ENCODE results near the gene UGT1A9.

Gene UGT1A9

DNA sequence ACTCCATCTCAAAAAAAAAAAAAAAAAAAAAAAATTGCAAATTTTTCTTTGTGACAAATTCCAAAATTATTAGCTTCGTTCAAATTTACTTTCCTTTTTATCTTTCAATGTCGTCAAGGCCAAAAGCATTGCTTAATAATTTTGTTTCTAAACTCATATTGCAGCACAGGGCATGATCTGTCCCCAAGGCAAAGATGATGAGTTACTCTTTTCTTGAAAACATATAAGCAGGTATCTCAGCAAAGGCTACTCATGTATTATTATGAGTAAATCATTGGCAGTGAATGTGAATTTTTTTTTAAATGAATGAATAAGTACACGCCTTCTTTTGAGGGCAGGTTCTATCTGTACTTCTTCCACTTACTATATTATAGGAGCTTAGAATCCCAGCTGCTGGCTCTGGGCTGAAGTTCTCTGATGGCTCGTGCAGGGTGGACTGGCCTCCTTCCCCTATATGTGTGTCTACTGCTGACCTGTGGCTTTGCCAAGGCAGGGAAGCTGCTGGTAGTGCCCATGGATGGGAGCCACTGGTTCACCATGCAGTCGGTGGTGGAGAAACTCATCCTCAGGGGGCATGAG lies 9.9 kb downstream of the UGT1A9 start, which contains the start of gene UGT1A7:
Gene UGT1A7, plus strand, starts transcription at position 381 of the 579 bp plus-strand sequence. Its CDS starts 37 bp downstream, at position 418.
- Histone ChIP-seq H3K79me2 (ENCODE audit: insufficient read depth, low read length) (no peaks in the 10 kb centered on the region), H4K20me1 (ENCODE audit: low read depth, low read length) (no peaks in the 10 kb centered on the region), H3K9me2 (replicated peaks; ENCODE audit: insufficient read depth, low read length) (no peaks in the 10 kb centered on the region), H3K4me2 (ENCODE audit: low read depth, low read length, poor library complexity, severe bottlenecking) (no peak within 1 kb of the TSS), H3K27me3 (ENCODE audit: low read length) (no peaks in the 10 kb centered on the region), H3K4me3 (ENCODE audit: insufficient read depth, low read length, poor library complexity, severe bottlenecking) (no peak within 1 kb of the TSS), H3K36me3 (ENCODE audit: low read length) (no peaks in the 10 kb centered on the region), H3F3A (ENCODE audit: insufficient read depth) (no peaks in the 10 kb centered on the region), H2AFZ (ENCODE audit: low read depth, low read length, severe bottlenecking) (no peak within 1 kb of the TSS), H3K27ac (ENCODE audit: low read depth, low read length) (no peak within 1 kb of the TSS), H3K9ac (ENCODE audit: low read length) (no peak within 1 kb of the TSS), H3K9me3 (ENCODE audit: insufficient read depth, low read length) (no peaks in the 10 kb centered on the region)
- TF ChIP-seq CTCF (IDR thresholded peaks at IDR 0.05; ENCODE audit: insufficient read depth, low read length, poor library complexity, severe bottlenecking): no peak
- no peak for TF ChIP-seq EZH2phosphoT487 (conservative IDR thresholded peaks at IDR 0.05; ENCODE audit: low read length)

DNA sequence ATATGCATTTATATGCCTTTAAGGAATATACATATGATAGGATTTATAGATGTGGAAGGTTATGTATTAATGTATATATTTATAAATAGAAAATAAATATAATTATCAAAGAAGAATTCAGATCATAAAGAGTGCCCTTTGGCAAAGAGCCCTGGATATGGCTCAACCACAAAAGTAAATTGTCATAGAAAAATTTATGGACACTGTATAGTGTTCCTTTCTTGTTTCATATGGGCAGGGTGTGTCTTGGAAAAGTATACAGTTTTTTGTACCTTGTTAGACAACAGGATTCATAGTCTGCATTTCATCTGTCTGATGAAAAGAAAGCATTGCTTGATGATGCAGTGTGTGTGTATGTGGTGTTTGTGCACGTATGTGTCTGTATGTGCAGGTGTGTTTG lies 12.9 kb downstream of the UGT1A9 start:
- H3F3A ChIP-seq (ENCODE audit: insufficient read depth): no peaks in the 10 kb centered on the region
- no peak overlapping the region for H3K4me2 ChIP-seq (ENCODE audit: low read depth, low read length, poor library complexity, severe bottlenecking)
- no peaks in the 10 kb centered on the region for H3K9me2 ChIP-seq (replicated peaks; ENCODE audit: insufficient read depth, low read length)
- no peaks in the 10 kb centered on the region for H3K27me3 ChIP-seq (ENCODE audit: low read length)
- no peak overlapping the region for H3K4me3 ChIP-seq (ENCODE audit: insufficient read depth, low read length, poor library complexity, severe bottlenecking)
- TF ChIP-seq EZH2phosphoT487 (conservative IDR thresholded peaks at IDR 0.05; ENCODE audit: low read length) (no peak), CTCF (IDR thresholded peaks at IDR 0.05; ENCODE audit: insufficient read depth, low read length, poor library complexity, severe bottlenecking) (no peak)
- no peaks in the 10 kb centered on the region for H4K20me1 ChIP-seq (ENCODE audit: low read depth, low read length)
- no peak overlapping the region for H2AFZ ChIP-seq (ENCODE audit: low read depth, low read length, severe bottlenecking)
- H3K9me3 ChIP-seq (ENCODE audit: insufficient read depth, low read length): no peaks in the 10 kb centered on the region
- no peak overlapping the region for H3K27ac ChIP-seq (ENCODE audit: low read depth, low read length)
- no peaks in the 10 kb centered on the region for H3K79me2 ChIP-seq (ENCODE audit: insufficient read depth, low read length)
- H3K36me3 ChIP-seq (ENCODE audit: low read length): no peaks in the 10 kb centered on the region
- no peak overlapping the region for H3K9ac ChIP-seq (ENCODE audit: low read length)

DNA sequence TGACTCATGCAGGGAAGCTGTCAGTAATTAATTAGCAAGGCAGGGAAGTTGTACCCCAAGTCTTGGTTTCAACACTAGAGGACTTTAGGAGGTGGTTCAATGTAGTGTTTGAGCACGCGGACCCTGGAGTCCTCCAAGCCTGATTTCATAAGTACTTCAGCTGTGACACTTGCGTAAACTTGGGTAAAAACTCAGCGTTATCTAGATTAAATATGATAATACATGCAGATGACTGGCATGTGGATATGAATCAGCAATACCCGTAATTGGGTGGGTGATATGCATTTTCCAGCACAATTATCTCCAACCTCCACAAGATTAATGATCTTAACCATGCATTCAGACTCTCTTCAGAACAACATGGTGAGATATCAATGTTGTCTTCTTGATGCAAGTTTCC lies 15.2 kb downstream of the UGT1A9 start:
- no peaks in the 10 kb centered on the region for H3K36me3 ChIP-seq (ENCODE audit: low read length)
- H3K9me3 ChIP-seq (ENCODE audit: insufficient read depth, low read length): no peaks in the 10 kb centered on the region
- no peaks in the 10 kb centered on the region for H3K79me2 ChIP-seq (ENCODE audit: insufficient read depth, low read length)
- no peaks in the 10 kb centered on the region for H4K20me1 ChIP-seq (ENCODE audit: low read depth, low read length)
- H3K9ac ChIP-seq (ENCODE audit: low read length): no peak overlapping the region
- no peak overlapping the region for H3K4me3 ChIP-seq (ENCODE audit: insufficient read depth, low read length, poor library complexity, severe bottlenecking)
- H3K4me2 ChIP-seq (ENCODE audit: low read depth, low read length, poor library complexity, severe bottlenecking): no peak overlapping the region
- no peak for TF ChIP-seq CTCF (IDR thresholded peaks at IDR 0.05; ENCODE audit: insufficient read depth, low read length, poor library complexity, severe bottlenecking)
- no peak for TF ChIP-seq EZH2phosphoT487 (conservative IDR thresholded peaks at IDR 0.05; ENCODE audit: low read length)
- H2AFZ ChIP-seq (ENCODE audit: low read depth, low read length, severe bottlenecking): no peak overlapping the region
- no peaks in the 10 kb centered on the region for H3K27me3 ChIP-seq (ENCODE audit: low read length)
- H3K27ac ChIP-seq (ENCODE audit: low read depth, low read length): no peak overlapping the region
- H3F3A ChIP-seq (ENCODE audit: insufficient read depth): no peaks in the 10 kb centered on the region
- H3K9me2 ChIP-seq (replicated peaks; ENCODE audit: insufficient read depth, low read length): no peaks in the 10 kb centered on the region

Measured in SU-DHL-6 (cell line).